Liver (tissue), 9 donors: ENCODE measurements around the gene ANO4. TPM values are rescaled to one million over a fixed set of nuclear protein-coding genes. Genes with fewer than 3 reads are reported as not detected.

Source experiments
- DNase-seq: peaks from one replicate; pipeline ENCODE4 v3.0.0-alpha.2; 2017; ENCODE audit warnings: low spot score
- H3K27ac ChIP-seq, 2 donors: one replicate each; pipeline ENCODE4 v1.7.0; 2013; ENCODE audit warnings: inconsistent platforms in 2 of 2, low read length in 2 of 2, control low read depth in 1 of 2, low read depth in 1 of 2, mild to moderate bottlenecking in 1 of 2
- H3K27me3 ChIP-seq, 4 donors: one replicate each; pipeline versions ENCODE4 v1.6.1 to v1.7.0; 2013; ENCODE audit warnings: low read length in 3 of 4, inconsistent platforms in 1 of 4, mild to moderate bottlenecking in 1 of 4, moderate library complexity in 1 of 4; ENCODE audit not compliant: control insufficient read depth in 4 of 4, insufficient read depth in 4 of 4
- H3K36me3 ChIP-seq, 4 donors: one replicate each; pipeline versions ENCODE4 v1.6.1 to v1.7.0; 2013; ENCODE audit warnings: low read length in 3 of 4, mild to moderate bottlenecking in 3 of 4, low read depth in 1 of 4, moderate library complexity in 1 of 4; ENCODE audit not compliant: control insufficient read depth in 4 of 4, insufficient read depth in 3 of 4
- H3K4me1 ChIP-seq, 4 donors: one replicate each; pipeline versions ENCODE4 v1.6.1 to v1.7.0; 2013; ENCODE audit warnings: low read length in 3 of 4, mild to moderate bottlenecking in 3 of 4, moderate library complexity in 1 of 4; ENCODE audit not compliant: control insufficient read depth in 4 of 4, insufficient read depth in 4 of 4
- H3K4me3 ChIP-seq, 3 donors: one replicate each; pipeline versions ENCODE4 v1.6.1 to v1.7.0; 2013; ENCODE audit warnings: low read length in 3 of 3, control low read depth in 1 of 3, low read depth in 1 of 3, mild to moderate bottlenecking in 1 of 3
- H3K9ac ChIP-seq, 2 donors: one replicate each; pipeline ENCODE4 v1.7.0; 2013; ENCODE audit warnings: low read length in 2 of 2, mild to moderate bottlenecking in 2 of 2, moderate library complexity in 2 of 2, control low read depth in 1 of 2, low read depth in 1 of 2
- H3K9me3 ChIP-seq, 4 donors: one replicate each; pipeline versions ENCODE4 v1.6.1 to v1.7.0; 2013; ENCODE audit warnings: low read length in 3 of 4; ENCODE audit not compliant: control insufficient read depth in 4 of 4
- FOXA1 ChIP-seq: IDR thresholded peaks from 2 replicates; pipeline ENCODE4 v1.6.1; 2016; ENCODE audit warnings: antibody characterized with exemption
- SP1 ChIP-seq: IDR thresholded peaks from 2 replicates; pipeline ENCODE4 v1.6.1; 2018; ENCODE audit warnings: antibody characterized with exemption, mild to moderate bottlenecking
- WGBS: extraction: QIAGEN DNeasy Blood & Tissue Kit; methylation state at CpG from one replicate; pipeline ENCODE4 v1.1.7; 2013; 5-methylcytosine and 5-hydroxymethylcytosine counted together
- polyA plus RNA-seq, 2 donors: library from polyadenylated mRNA; stranded (reverse) in 1 of 2; unstranded in 1 of 2; fragments of 200-250 nt in 1 of 2; fragments of >200 nt in 1 of 2; fragmentation: Nextera tagmentation in 1 of 2; extraction: Ambion mirVana in 1 of 2; gene quantifications; one replicate each; pipeline versions ENCODE4 v1.2.1 to v1.2.3, GENCODE V29; 2013 to 2015
- total RNA-seq, 2 donors: library from RNA; depleted of rRNA; stranded (reverse); fragments of >200 nt; gene quantifications; one replicate each; pipeline ENCODE4 v1.2.3, GENCODE V29; 2014
- donor health status: healthy.
- donor health status: healthy.
- donor health status: healthy.
- donor health status: healthy.
- donor health status: healthy.

ANO4 gene
- total and polyA plus RNA-seq, 4 donors = 0.08 to 2.2 (median 0.17) TPM; not detected in 1

- H3K9me3 ChIP-seq = no peaks in the 10 kb centered on the region
- peaks cover 0 to 2% (median 0%) of the 10 kb centered on the region in 4 donors for H3K36me3 ChIP-seq
- H3K4me3 ChIP-seq = no peak overlapping the region
- H3K9ac ChIP-seq = no peak overlapping the region
- no peak for TF ChIP-seq SP1
- no peak for TF ChIP-seq FOXA1
- 65% methylated on average over 3 of the region's 3 CpGs for WGBS
- no peak for DNase-seq
- H3K4me1 ChIP-seq = no peaks in the 10 kb centered on the region
- H3K27me3 ChIP-seq = peaks cover 0 to 4% (median 0%) of the 10 kb centered on the region in 4 donors
- no peak overlapping the region for H3K27ac ChIP-seq
Observed at GRCh38 chr12:101174541-101174940, 380.0 kb downstream of the ANO4 start.

Other genes starting within 250 kb of the ANO4 start
- 10 to 100 TPM in 1 of 2 donors, 1 to 10 TPM in 1; 3.3 to 17.6 TPM for gene GAS2L3, start 221.1 kb upstream of the ANO4 start, total RNA-seq
- 1 to 10 TPM in 1 of 2 donors, under 1 TPM in 1; 0.76 to 1.4 TPM for gene GAS2L3, start 221.1 kb upstream of the ANO4 start, polyA plus RNA-seq